CD4-positive, alpha-beta memory T cell (primary cell): ENCODE data around the gene KIAA1958. TPM values are rescaled to one million over a fixed set of nuclear protein-coding genes. Genes with fewer than 3 reads are reported as not detected.

Experiments used
- CTCF ChIA-PET: fragments of 350-600 bp; sonication (Branson Sonifier 250); formaldehyde crosslinking; loops from one replicate; lab custom pipeline; 2021; ENCODE audit warnings: inconsistent platforms; ENCODE audit not compliant: partially characterized antibody; lab: Charles Lee
- POLR2A ChIA-PET: fragments of 350-600 bp; sonication (Branson Sonifier 250); formaldehyde crosslinking; loops from one replicate; lab custom pipeline; 2021; ENCODE audit not compliant: partially characterized antibody; lab: Charles Lee
- DNase-seq, 5 donors: peaks; one replicate each; pipeline versions ENCODE4 v3.0.0 to v3.0.0-alpha.2; 2020 to 2022; ENCODE audit warnings: mixed read lengths in 1 of 5
- H3K27ac ChIP-seq: one replicate; pipeline ENCODE4 v1.7.0; 2013; ENCODE audit warnings: low read depth, low read length
- H3K27me3 ChIP-seq: 2 replicates; pipeline ENCODE4 v1.7.0; 2013; ENCODE audit warnings: mild to moderate bottlenecking, low read length, moderate library complexity; ENCODE audit not compliant: insufficient read depth
- H3K36me3 ChIP-seq: 2 replicates; pipeline ENCODE4 v1.7.0; 2013; ENCODE audit warnings: mild to moderate bottlenecking, low read length, moderate library complexity; ENCODE audit not compliant: insufficient read depth
- H3K4me1 ChIP-seq: 2 replicates; pipeline ENCODE4 v1.7.0; 2013; ENCODE audit warnings: mild to moderate bottlenecking, low read length, moderate library complexity; ENCODE audit not compliant: insufficient read depth
- H3K4me3 ChIP-seq, 2 donors: one replicate each; pipeline ENCODE4 v1.7.0; 2013; ENCODE audit warnings: low read length in 2 of 2, mild to moderate bottlenecking in 1 of 2
- H3K9me3 ChIP-seq, 2 donors: one replicate each; pipeline ENCODE4 v1.7.0; 2013; ENCODE audit warnings: low read length in 2 of 2, control low read depth in 1 of 2; ENCODE audit not compliant: control insufficient read depth in 1 of 2
- H3K27ac Mint-ChIP-seq, 7 donors: one replicate each; pipeline ENCODE4 v1.8.0; 2020 to 2021; ENCODE audit warnings: mixed read lengths in 7 of 7, mild to moderate bottlenecking in 6 of 7, inconsistent platforms in 3 of 7, moderate library complexity in 3 of 7
- H3K27me3 Mint-ChIP-seq, 2 donors: one replicate each; pipeline ENCODE4 v1.8.0; 2020 to 2021; ENCODE audit warnings: mixed read lengths in 2 of 2
- H3K36me3 Mint-ChIP-seq, 2 donors: one replicate each; pipeline ENCODE4 v1.8.0; 2020 to 2021; ENCODE audit warnings: mixed read lengths in 2 of 2, inconsistent platforms in 1 of 2, mild to moderate bottlenecking in 1 of 2
- H3K4me1 Mint-ChIP-seq, 4 donors: one replicate each; pipeline ENCODE4 v1.8.0; 2020 to 2021; ENCODE audit warnings: mixed read lengths in 4 of 4, mild to moderate bottlenecking in 1 of 4
- H3K4me3 Mint-ChIP-seq, 8 donors: one replicate each; pipeline ENCODE4 v1.8.0; 2020 to 2021; ENCODE audit warnings: mixed read lengths in 8 of 8, mild to moderate bottlenecking in 7 of 8, moderate library complexity in 6 of 8, inconsistent platforms in 3 of 8
- H3K9me3 Mint-ChIP-seq, 8 donors: one replicate each; pipeline ENCODE4 v1.8.0; 2020 to 2021; ENCODE audit warnings: mixed read lengths in 8 of 8, mild to moderate bottlenecking in 5 of 8, inconsistent platforms in 3 of 8, moderate library complexity in 1 of 8
- intact Hi-C: fragments of 100-400 bp; cut with micrococcal nuclease; formaldehyde crosslinking; loops from one replicate; pipeline ENCODE4 v1.15.1; 2023
- polyA plus RNA-seq, 2 donors: library from polyadenylated mRNA; unstranded; fragments of 300-500 nt; fragmentation: Illumina TruSeq; gene quantifications; one replicate each; pipeline ENCODE4 v1.2.3, GENCODE V29; 2021
- total RNA-seq, 2 experiments: library from RNA; stranded (reverse); gene quantifications; one replicate each; pipeline ENCODE4 v1.2.3, GENCODE V29; 2021

The KIAA1958 gene
- total and polyA plus RNA-seq, 4 experiments from 2014 or later = 0.63 to 5.1 (median 2.8) TPM

- H3K36me3 Mint-ChIP-seq = peaks cover 11 to 22% of the 10 kb centered on the region in 2 donors
- Histone ChIP-seq H3K4me1 (no peaks in the 10 kb centered on the region), H3K9me3 (no peaks in the 10 kb centered on the region), H3K27me3 (no peaks in the 10 kb centered on the region), H3K36me3 (no peaks in the 10 kb centered on the region), H3K4me3 (no peak overlapping the region), H3K27ac (no peak overlapping the region)
- H3K4me3 Mint-ChIP-seq = no peak overlapping the region
- H3K4me1 Mint-ChIP-seq = no peaks in the 10 kb centered on the region
- ChIA-PET CTCF (no interaction called here), POLR2A (no interaction called here)
- peaks cover 7 to 13% of the 10 kb centered on the region in 2 donors for H3K27me3 Mint-ChIP-seq
- no peak overlapping the region for H3K27ac Mint-ChIP-seq
- H3K9me3 Mint-ChIP-seq = peaks cover 0 to 30% (median 23%) of the 10 kb centered on the region in 8 donors
- intact Hi-C loops = no loop called here
- no peak for DNase-seq
Measured at GRCh38 chr9:112640311-112640710, 153.7 kb downstream of the KIAA1958 start.

DNA sequence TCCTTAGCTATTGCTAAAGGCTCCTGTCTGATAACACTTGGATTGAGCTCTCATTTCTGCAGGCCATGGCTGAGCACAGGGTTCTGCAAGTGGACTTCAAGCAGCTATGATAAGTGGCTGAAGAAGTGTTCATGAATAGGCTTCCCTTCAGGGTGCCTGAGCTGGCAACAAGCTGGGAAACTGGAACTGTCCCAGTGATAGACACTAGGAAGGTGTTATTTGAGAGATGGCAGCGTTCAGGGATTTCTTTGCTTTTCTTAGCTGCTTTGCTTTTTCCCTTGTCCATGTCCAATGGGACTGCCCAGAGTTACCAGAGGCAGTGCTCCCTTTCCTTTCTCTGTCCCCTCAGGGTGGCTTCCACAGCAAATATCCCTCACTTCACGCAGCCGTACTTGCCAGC is 155.5 kb downstream of the KIAA1958 start:
- peaks cover 0 to 41% (median 35%) of the 10 kb centered on the region in 8 donors for H3K9me3 Mint-ChIP-seq
- no peaks in the 10 kb centered on the region for H3K4me1 Mint-ChIP-seq
- H3K27me3 Mint-ChIP-seq = peaks cover 7 to 13% of the 10 kb centered on the region in 2 donors
- no peak overlapping the region for H3K27ac Mint-ChIP-seq
- Histone ChIP-seq H3K27ac (no peak overlapping the region), H3K36me3 (no peaks in the 10 kb centered on the region), H3K4me1 (no peaks in the 10 kb centered on the region), H3K4me3 (no peak overlapping the region), H3K9me3 (no peaks in the 10 kb centered on the region), H3K27me3 (no peaks in the 10 kb centered on the region)
- H3K36me3 Mint-ChIP-seq = peaks cover 18 to 37% of the 10 kb centered on the region in 2 donors
- intact Hi-C loops = no loop called here
- DNase-seq = no peak
- ChIA-PET POLR2A (no interaction called here), CTCF (interaction anchor here (1.5 kb wide), 1 partner anchor 151 kb away, joined by 4 read pairs; no protein-coding TSS in a partner anchor)
- H3K4me3 Mint-ChIP-seq = no peak overlapping the region

- Histone ChIP-seq H3K9me3 (no peaks in the 10 kb centered on the region), H3K27ac (no peak overlapping the region), H3K27me3 (no peaks in the 10 kb centered on the region), H3K4me1 (no peaks in the 10 kb centered on the region), H3K4me3 (no peak overlapping the region), H3K36me3 (no peaks in the 10 kb centered on the region)
- ChIA-PET POLR2A (no interaction called here), CTCF (no interaction called here)
- Mint-ChIP-seq H3K36me3 (peaks cover 16 to 22% of the 10 kb centered on the region in 2 donors), H3K4me1 (no peaks in the 10 kb centered on the region), H3K4me3 (no peak overlapping the region), H3K27ac (no peak overlapping the region), H3K27me3 (peaks cover 5% of the 10 kb centered on the region in 2 donors), H3K9me3 (peaks cover 6 to 46% (median 38%) of the 10 kb centered on the region in 8 donors)
- DNase-seq = no peak
- intact Hi-C loops = no loop called here
Measured at GRCh38 chr9:112647596-112647995, 161.0 kb downstream of the KIAA1958 start.

GRCh38 chr9:112648624-112649023 is 162.0 kb downstream of the KIAA1958 start:
- Mint-ChIP-seq H3K27ac (no peak overlapping the region), H3K4me1 (no peaks in the 10 kb centered on the region), H3K4me3 (no peak overlapping the region), H3K36me3 (peaks cover 16 to 22% of the 10 kb centered on the region in 2 donors), H3K9me3 (peaks cover 6 to 46% (median 38%) of the 10 kb centered on the region in 8 donors), H3K27me3 (peaks cover 3 to 5% of the 10 kb centered on the region in 2 donors)
- Histone ChIP-seq H3K9me3 (no peaks in the 10 kb centered on the region), H3K27ac (no peak overlapping the region), H3K4me3 (no peak overlapping the region), H3K36me3 (no peaks in the 10 kb centered on the region), H3K27me3 (no peaks in the 10 kb centered on the region), H3K4me1 (no peaks in the 10 kb centered on the region)
- CTCF ChIA-PET = no interaction called here
- DNase-seq = no peak
- intact Hi-C loops = no loop called here
- POLR2A ChIA-PET = no interaction called here

DNA sequence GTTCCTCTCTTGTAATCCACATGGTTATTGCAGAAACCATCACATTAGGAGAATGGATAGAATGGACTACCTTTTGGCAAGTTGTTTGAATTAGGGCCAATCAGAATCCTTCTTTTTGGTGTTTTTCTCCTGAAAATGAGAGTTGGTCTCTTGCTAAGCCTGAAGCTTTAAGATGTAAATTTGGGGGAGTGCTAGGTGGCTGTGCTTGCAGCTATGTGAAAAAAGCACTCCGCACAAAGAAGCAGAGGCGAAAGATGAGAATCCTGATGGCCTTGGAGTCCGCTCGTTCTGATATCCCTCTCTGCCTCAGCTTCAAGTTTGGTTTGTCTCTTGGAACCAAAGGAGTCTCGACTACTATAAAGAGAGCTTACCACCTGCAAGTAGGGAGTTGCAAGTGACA is 167.7 kb downstream of the KIAA1958 start:
- intact Hi-C loops = no loop called here
- no peak overlapping the region for H3K27ac Mint-ChIP-seq
- POLR2A ChIA-PET = no interaction called here
- H3K4me3 ChIP-seq = no peak overlapping the region
- H3K4me1 ChIP-seq = no peaks in the 10 kb centered on the region
- no peak overlapping the region for H3K4me3 Mint-ChIP-seq
- no peak overlapping the region for H3K27ac ChIP-seq
- no peaks in the 10 kb centered on the region for H3K36me3 ChIP-seq
- H3K27me3 Mint-ChIP-seq = no peaks in the 10 kb centered on the region
- H3K27me3 ChIP-seq = no peaks in the 10 kb centered on the region
- no peaks in the 10 kb centered on the region for H3K4me1 Mint-ChIP-seq
- no peaks in the 10 kb centered on the region for H3K9me3 ChIP-seq
- peaks cover 0 to 2% of the 10 kb centered on the region in 2 donors for H3K36me3 Mint-ChIP-seq
- no peak for DNase-seq
- H3K9me3 Mint-ChIP-seq = peaks cover 0 to 13% (median 10%) of the 10 kb centered on the region in 8 donors
- CTCF ChIA-PET = interaction anchor here (0.9 kb wide), 1 partner anchor 9 kb away, joined by 3 read pairs; no protein-coding TSS in a partner anchor

DNA sequence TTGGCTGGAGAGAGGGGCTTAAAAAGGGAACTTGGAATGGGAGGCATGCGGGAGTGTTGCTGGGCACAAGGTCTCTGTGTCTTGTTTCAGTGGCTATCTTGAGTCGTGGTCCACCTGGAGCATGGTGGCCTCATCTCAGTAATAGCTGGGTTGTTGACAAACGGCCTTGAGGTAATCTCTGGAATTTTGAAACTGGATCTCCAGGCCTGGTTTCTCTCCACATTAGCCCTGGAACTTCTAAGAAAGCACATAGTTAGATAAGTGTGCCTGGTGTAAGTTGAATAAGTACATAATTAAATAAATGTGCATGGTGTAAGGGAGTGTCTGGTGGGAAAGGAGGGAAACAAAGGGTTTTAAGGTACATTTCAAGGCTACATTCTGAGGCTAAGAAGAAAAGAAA is 169.0 kb downstream of the KIAA1958 start:
- no peak for DNase-seq
- Mint-ChIP-seq H3K4me1 (no peaks in the 10 kb centered on the region), H3K27ac (no peak overlapping the region), H3K36me3 (no peaks in the 10 kb centered on the region), H3K27me3 (peaks cover 0 to 1% of the 10 kb centered on the region in 2 donors), H3K4me3 (no peak overlapping the region), H3K9me3 (peaks cover 0 to 2% (median 0%) of the 10 kb centered on the region in 8 donors)
- Histone ChIP-seq H3K27me3 (no peaks in the 10 kb centered on the region), H3K4me3 (no peak overlapping the region), H3K9me3 (no peaks in the 10 kb centered on the region), H3K36me3 (no peaks in the 10 kb centered on the region), H3K4me1 (no peaks in the 10 kb centered on the region), H3K27ac (no peak overlapping the region)
- intact Hi-C loops = no loop called here
- POLR2A ChIA-PET = no interaction called here
- CTCF ChIA-PET = no interaction called here

DNA sequence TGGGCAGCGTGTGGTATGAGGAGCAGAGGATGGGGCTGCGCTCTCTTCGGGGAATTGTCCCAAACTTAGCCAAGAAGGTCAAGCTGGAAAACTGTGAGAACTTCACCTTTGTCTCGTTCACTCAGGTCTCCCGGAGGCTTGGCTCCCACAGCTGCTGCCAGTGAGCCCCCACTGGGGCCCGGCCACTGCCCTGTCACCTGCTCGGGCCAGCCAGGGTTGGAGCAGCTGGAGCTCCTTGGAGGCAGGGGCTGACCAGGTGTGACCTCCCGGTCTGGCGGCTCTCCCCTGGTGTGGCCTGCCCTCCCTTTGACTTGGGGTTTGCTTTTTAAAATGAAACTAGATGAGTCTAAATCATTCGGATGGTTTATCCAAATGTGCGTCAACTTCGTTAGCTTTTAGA is 173.3 kb downstream of the KIAA1958 start:
- Histone ChIP-seq H3K27me3 (no peaks in the 10 kb centered on the region), H3K4me3 (no peak overlapping the region), H3K36me3 (no peaks in the 10 kb centered on the region), H3K4me1 (no peaks in the 10 kb centered on the region), H3K9me3 (no peaks in the 10 kb centered on the region), H3K27ac (no peak overlapping the region)
- H3K4me1 Mint-ChIP-seq = no peaks in the 10 kb centered on the region
- H3K4me3 Mint-ChIP-seq = no peak overlapping the region
- intact Hi-C loops = no loop called here
- H3K27ac Mint-ChIP-seq = no peak overlapping the region
- H3K27me3 Mint-ChIP-seq = peaks cover 0 to 1% of the 10 kb centered on the region in 2 donors
- ChIA-PET CTCF (no interaction called here), POLR2A (no interaction called here)
- no peaks in the 10 kb centered on the region for H3K9me3 Mint-ChIP-seq
- no peak for DNase-seq
- no peaks in the 10 kb centered on the region for H3K36me3 Mint-ChIP-seq
